ENCODE data around the gene THAP7.

The THAP7 gene

GRCh38 chr22:20967697-20968211 lies 34.2 kb downstream of the THAP7 start:
- no peak for DNase-seq (ENCODE audit: low read depth)
- no peak overlapping the region for H3K4me3 ChIP-seq (ENCODE audit: low read depth, low read length)
- TF ChIP-seq CTCF (IDR thresholded peaks at IDR 0.05; ENCODE audit: low read depth, low read length, missing control alignments) = no peak

GRCh38 chr22:20966883-20967696 lies 34.8 kb downstream of the THAP7 start, which contains the start of gene AIFM3:
Gene AIFM3, plus strand, starts transcription at chr22:20967255. Its CDS starts 690 bp downstream, at chr22:20967945.
- no peak within 1 kb of the TSS for H3K4me3 ChIP-seq (ENCODE audit: low read depth, low read length)
- DNase-seq (ENCODE audit: low read depth) = no peak
- no peak for TF ChIP-seq CTCF (IDR thresholded peaks at IDR 0.05; ENCODE audit: low read depth, low read length, missing control alignments)

- no peak overlapping the region for H3K4me3 ChIP-seq (ENCODE audit: low read depth, low read length)
- DNase-seq (ENCODE audit: low read depth) = no peak
- no peak for TF ChIP-seq CTCF (IDR thresholded peaks at IDR 0.05; ENCODE audit: low read depth, low read length, missing control alignments)
Measured at GRCh38 chr22:20965888-20966855, 35.7 kb downstream of the THAP7 start.

- no peak for TF ChIP-seq CTCF (IDR thresholded peaks at IDR 0.05; ENCODE audit: low read depth, low read length, missing control alignments)
- H3K4me3 ChIP-seq (ENCODE audit: low read depth, low read length) = no peak overlapping the region
- no peak for DNase-seq (ENCODE audit: low read depth)
Measured at GRCh38 chr22:20965104-20965887, 36.6 kb downstream of the THAP7 start.

GRCh38 chr22:20964799-20965103 lies 37.2 kb downstream of the THAP7 start:
- no peak for DNase-seq (ENCODE audit: low read depth)
- TF ChIP-seq CTCF (IDR thresholded peaks at IDR 0.05; ENCODE audit: low read depth, low read length, missing control alignments) = no peak

GRCh38 chr22:20964090-20964798 lies 37.7 kb downstream of the THAP7 start:
- H3K4me3 ChIP-seq (ENCODE audit: low read depth, low read length) = no peak overlapping the region
- no peak for TF ChIP-seq CTCF (IDR thresholded peaks at IDR 0.05; ENCODE audit: low read depth, low read length, missing control alignments)
- no peak for DNase-seq (ENCODE audit: low read depth)

More at GRCh38 chr22:20964799-20965103, 37.2 kb downstream of the THAP7 start:
- no peak overlapping the region for H3K4me3 ChIP-seq (ENCODE audit: low read depth, low read length)
